ENCODE results near the gene PDCD1LG2. TPM values are rescaled to one million over a fixed set of nuclear protein-coding genes. Genes with fewer than 3 reads are reported as not detected.
"Not testable (repeated sequence)": the region's sequence is repeated elsewhere in the genome, so short reads cannot be mapped to it uniquely, and the experiment has no call there.

The PDCD1LG2 gene
- 1 to 10 TPM; 2.2 to 2.9 TPM for total RNA-seq

GRCh38 chr9:5510360-5510931 lies at the start of gene PDCD1LG2:
Gene PDCD1LG2 (plus strand): TSS chr9:5510531. CDS start chr9:5522547, 12,016 bp downstream.
- Histone ChIP-seq H3K4me3 (peak within 1 kb of the TSS; percentile 18 to 38), H3K4me1 (peaks cover 0 to 52% of the 10 kb centered on the region in 2 donors), H3K9me3 (no peaks in the 10 kb centered on the region), H3K27me3 (no peaks in the 10 kb centered on the region), H3K27ac (peak within 1 kb of the TSS; percentile 72 to 80), H3K36me3 (no peaks in the 10 kb centered on the region)
- no peak for DNase-seq (ENCODE audit: low spot score)
- TF ChIP-seq CTCF (IDR thresholded peaks at IDR 0.05), result no peak

- not testable (repeated sequence) for H3K4me3 ChIP-seq; H3K4me1 ChIP-seq; DNase-seq (ENCODE audit: low spot score); H3K27ac ChIP-seq; H3K9me3 ChIP-seq; H3K27me3 ChIP-seq
- peaks cover 24% of the 10 kb centered on the region for H3K36me3 ChIP-seq
Measured at GRCh38 chr9:5464831-5465330, 45.5 kb upstream of the PDCD1LG2 start.

- H3K27ac ChIP-seq, result no peak overlapping the region
- H3K4me3 ChIP-seq, result no peak overlapping the region
- no peaks in the 10 kb centered on the region for H3K9me3 ChIP-seq
- no peaks in the 10 kb centered on the region for H3K27me3 ChIP-seq
- H3K36me3 ChIP-seq, result peaks cover 24% of the 10 kb centered on the region
- H3K4me1 ChIP-seq, result no peaks in the 10 kb centered on the region
- no peak for TF ChIP-seq CTCF (IDR thresholded peaks at IDR 0.05)
- no peak for DNase-seq (ENCODE audit: low spot score)
Measured at GRCh38 chr9:5466005-5466404, 44.3 kb upstream of the PDCD1LG2 start.

GRCh38 chr9:5466766-5467165 lies 43.6 kb upstream of the PDCD1LG2 start:
- no peak for TF ChIP-seq CTCF (IDR thresholded peaks at IDR 0.05)
- H3K4me3 ChIP-seq, result no peak overlapping the region
- H3K36me3 ChIP-seq, result peaks cover 24% of the 10 kb centered on the region
- no peaks in the 10 kb centered on the region for H3K4me1 ChIP-seq
- H3K9me3 ChIP-seq, result no peaks in the 10 kb centered on the region
- no peak for DNase-seq (ENCODE audit: low spot score)
- no peak overlapping the region for H3K27ac ChIP-seq
- H3K27me3 ChIP-seq, result no peaks in the 10 kb centered on the region

- H3K36me3 ChIP-seq, result peaks cover 13% of the 10 kb centered on the region
- no peaks in the 10 kb centered on the region for H3K27me3 ChIP-seq
- no peaks in the 10 kb centered on the region for H3K9me3 ChIP-seq
- no peaks in the 10 kb centered on the region for H3K4me1 ChIP-seq
- H3K4me3 ChIP-seq, result no peak overlapping the region
- H3K27ac ChIP-seq, result no peak overlapping the region
- DNase-seq (ENCODE audit: low spot score), result no peak
- no peak for TF ChIP-seq CTCF (IDR thresholded peaks at IDR 0.05)
Measured at GRCh38 chr9:5468850-5469249, 41.5 kb upstream of the PDCD1LG2 start.

GRCh38 chr9:5470122-5470521 lies 40.2 kb upstream of the PDCD1LG2 start:
- no peaks in the 10 kb centered on the region for H3K4me1 ChIP-seq
- peaks cover 11% of the 10 kb centered on the region for H3K36me3 ChIP-seq
- H3K9me3 ChIP-seq, result no peaks in the 10 kb centered on the region
- H3K4me3 ChIP-seq, result no peak overlapping the region
- no peaks in the 10 kb centered on the region for H3K27me3 ChIP-seq
- no peak for DNase-seq (ENCODE audit: low spot score)
- no peak for TF ChIP-seq CTCF (IDR thresholded peaks at IDR 0.05)
- no peak overlapping the region for H3K27ac ChIP-seq
